GM19468 (cell line): ENCODE measurements around the gene SAMD11.

Experiments
- ATAC-seq: cut with Tn5 transposase; IDR thresholded peaks from one replicate; pipeline ENCODE4 v1.9.1; 2021; ENCODE audit warnings: mild to moderate bottlenecking, moderate library complexity, moderate number of reproducible peaks; ENCODE audit not compliant: unreplicated experiment; ENCODE audit errors: extremely low read depth

Gene SAMD11

GRCh38 chr1:930633-931138, 7.0 kb downstream of the SAMD11 start:
- no peak for ATAC-seq

- ATAC-seq = no peak
These were observed 7.9 kb downstream of the SAMD11 start for GRCh38 chr1:931380-932172.

GRCh38 chr1:932173-932510, 8.4 kb downstream of the SAMD11 start:
- ATAC-seq = no peak

DNA sequence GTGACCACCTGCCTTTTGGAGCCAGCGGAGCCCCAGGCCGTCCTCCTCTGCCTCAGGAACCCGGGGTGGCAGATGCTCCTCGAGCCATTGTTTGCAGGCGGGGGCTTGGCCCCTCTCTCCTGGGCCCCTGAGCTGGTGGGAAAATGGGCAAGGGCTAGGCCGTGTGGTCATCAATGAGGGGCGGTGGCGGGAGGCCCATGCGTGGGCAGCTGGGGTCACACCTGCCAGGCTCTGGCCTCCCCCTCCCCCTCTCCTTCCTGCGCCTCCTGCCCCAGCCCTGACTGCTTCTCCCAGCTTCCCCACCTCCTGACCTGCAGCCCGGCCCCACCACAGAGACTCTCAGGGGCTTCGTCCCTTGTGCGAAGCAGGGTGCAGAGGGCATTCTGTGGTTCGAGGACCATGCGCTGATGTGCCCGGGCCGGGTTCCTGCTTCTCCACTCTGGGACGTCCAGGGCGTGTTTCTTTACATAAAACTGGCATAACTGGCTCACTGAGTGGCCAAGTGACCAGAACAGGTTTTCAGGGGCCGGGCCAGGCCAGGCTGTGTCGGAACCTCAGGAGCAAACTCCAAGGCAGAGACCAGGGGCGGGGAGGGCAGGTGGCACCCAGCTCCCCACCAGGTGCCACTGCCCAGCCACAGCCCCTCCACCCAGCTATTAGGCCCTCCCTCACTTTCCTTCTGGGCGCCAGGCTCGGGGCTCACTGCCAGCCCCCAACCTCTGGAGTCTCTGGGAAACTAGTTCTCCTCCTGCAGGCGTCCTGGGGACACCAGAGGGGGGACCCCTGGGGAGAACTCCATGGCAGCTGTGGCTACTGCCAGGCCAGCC, 9.3 kb downstream of the SAMD11 start:
- ATAC-seq = no peak

GRCh38 chr1:933603-933940, 9.8 kb downstream of the SAMD11 start:
- ATAC-seq = no peak

DNA sequence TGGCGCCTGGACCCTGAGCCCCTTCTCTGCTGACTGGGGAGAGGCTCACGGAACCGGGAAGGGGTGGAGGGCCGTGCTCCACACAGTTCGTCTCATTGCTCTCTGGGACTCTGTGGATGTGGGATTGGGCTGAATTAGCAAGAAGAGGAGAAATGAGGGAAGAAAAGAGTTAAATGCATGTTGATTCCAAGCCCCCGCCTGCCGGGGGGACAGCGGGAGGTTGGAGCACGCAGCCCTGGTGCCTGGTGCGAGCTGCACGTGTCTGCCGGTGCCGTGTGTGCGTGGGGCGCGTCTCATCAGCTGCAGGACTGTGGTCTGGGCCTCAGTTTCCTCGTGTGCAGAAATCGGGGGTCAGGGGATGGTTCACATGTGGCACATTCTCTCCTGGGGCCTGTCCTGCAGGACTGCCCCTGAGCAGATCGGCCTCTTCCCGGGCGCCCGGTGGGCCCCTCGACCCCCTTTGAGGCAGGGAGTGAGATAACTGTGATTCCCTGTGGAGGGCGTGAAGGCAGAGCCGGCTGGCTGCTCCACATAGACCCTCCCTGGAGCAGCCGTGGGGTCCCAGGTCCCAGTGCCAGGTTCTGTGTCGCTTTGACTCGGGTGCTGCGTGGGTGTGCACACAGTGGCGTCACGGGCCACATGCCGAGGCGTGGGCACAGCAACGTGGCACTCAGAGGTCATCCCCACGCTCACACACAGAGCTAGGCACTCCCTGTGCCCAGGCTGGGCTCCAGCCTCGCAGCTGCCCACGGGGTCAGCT, 11.4 kb downstream of the SAMD11 start:
- ATAC-seq = no peak

DNA sequence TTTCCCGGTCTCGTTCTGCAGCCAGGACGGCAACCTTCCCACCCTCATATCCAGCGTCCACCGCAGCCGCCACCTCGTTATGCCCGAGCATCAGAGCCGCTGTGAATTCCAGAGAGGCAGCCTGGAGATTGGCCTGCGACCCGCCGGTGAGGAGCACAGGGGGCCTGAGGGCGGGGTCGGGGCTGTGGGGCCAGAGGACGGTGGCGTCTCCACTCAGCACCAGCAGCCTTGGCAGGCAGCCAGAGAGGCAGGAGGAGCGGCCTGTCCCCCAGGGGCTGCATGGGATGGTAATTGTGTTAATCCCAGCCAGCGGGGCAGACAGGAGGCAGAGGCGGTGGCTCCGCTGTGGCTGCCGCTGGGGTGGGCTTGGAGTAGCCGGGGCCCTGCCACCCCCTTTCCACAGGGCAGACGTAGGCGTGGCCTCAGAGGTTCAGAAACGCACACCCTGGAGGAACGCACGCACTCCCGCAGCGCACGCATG, 12.1 kb downstream of the SAMD11 start:
- no peak for ATAC-seq

- ATAC-seq = no peak
These were observed 12.9 kb downstream of the SAMD11 start for GRCh38 chr1:936348-937264.

GRCh38 chr1:937521-937920, 13.8 kb downstream of the SAMD11 start:
- no peak for ATAC-seq

GRCh38 chr1:938088-938683, 14.5 kb downstream of the SAMD11 start:
- ATAC-seq = no peak

- ATAC-seq = no peak
These were observed 15.2 kb downstream of the SAMD11 start for GRCh38 chr1:938711-939489.

DNA sequence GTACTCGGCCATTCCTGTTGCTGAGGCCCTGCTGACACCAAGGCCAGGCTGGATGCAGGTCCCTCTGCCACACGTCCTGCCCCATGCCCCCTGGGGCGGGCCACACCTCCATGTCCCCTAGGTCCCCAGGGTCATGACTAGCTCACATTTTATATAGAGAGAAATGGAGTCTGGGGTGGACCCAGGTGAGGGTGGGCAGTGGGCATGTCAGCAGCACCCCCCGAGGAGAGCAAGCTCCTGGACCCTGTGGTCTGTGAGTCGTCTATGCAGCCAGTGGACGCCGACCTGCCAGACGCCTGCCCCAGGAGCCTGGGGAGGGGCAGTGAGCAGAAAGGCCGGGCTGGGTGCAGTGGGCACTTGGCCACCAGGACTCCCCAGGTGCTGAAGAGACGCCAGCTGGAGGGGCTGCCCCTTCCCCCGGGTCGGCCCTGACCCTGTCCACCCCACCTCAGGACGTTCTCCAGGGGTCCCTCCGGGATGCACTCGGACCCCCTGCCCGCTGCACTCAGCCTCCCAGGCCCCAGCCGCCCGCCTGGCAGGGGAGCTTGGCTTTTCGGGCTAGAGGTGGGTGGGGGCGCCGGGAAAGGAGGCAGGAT, 15.9 kb downstream of the SAMD11 start:
- no peak for ATAC-seq

- no peak for ATAC-seq
These were observed 16.6 kb downstream of the SAMD11 start for GRCh38 chr1:940107-941014.

DNA sequence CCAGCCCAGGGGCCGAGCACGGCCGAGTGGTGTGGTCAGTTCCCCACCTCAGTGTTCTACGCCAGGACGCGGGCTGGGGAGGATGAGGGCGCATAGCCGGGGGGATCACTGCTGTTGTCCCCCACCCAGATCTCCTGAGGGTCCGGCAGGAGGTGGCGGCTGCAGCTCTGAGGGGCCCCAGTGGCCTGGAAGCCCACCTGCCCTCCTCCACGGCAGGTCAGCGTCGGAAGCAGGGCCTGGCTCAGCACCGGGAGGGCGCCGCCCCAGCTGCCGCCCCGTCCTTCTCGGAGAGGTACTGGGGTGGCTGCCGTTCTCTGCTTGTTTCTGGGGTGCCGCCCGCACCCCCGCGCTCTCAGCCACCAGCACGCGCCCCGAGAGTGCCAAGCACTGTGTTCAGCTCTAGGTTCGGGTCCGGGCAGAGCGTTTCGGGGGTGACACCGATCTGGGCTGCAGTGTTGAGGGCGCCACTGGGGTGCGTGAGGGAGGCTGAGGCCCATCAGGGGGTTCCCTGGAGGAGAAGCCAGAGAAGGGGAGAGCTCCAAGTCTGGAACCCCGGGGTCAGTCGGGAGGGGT, 17.4 kb downstream of the SAMD11 start:
- ATAC-seq = no peak

DNA sequence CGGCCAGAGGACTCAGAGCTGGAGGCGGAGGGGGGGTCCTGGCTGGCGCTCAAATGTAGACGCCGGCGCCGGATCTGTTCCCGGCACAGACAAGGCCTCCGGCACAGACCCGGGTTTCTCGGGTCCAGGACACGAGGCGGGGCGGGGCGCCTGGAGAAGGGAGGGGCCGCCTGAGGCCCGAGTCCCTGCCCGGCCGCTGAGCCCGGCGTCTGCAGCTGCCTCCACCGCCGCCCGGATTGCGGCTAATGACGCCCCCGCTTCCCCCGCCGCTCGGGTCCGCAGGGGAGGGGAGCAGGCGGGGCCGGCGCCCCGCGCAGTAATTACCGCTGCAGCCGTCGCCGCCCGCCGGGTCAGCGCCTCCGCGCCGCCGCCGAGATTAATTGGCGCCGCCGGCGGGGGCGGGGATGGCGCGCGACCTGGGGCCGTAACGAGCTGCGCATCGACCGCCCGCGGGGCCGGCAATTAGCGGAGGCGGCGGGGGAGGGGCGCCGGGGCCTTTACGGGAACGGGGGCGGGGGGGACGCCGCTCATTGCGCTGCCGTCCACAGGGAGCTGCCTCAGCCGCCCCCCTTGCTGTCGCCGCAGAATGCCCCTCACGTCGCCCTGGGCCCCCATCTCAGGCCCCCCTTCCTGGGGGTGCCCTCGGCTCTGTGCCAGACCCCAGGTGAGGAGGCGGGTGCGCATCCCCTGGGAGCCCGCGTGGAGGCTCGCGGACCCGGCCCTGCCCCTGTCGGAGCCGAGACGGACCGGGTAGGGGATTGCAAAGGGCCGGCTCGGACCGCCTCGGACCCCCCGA, 18.1 kb downstream of the SAMD11 start:
- no peak for ATAC-seq

- ATAC-seq = no peak
These were observed 18.7 kb downstream of the SAMD11 start for GRCh38 chr1:942411-942821.
